Fibroblast of skin of back (primary cell): Measurements from ENCODE around the gene ZFP1.
"Not testable (repeated sequence)": the region's sequence is repeated elsewhere in the genome, so short reads cannot be mapped to it uniquely, and the experiment has no call there.

ENCODE experiments used
- DNase-seq: peaks from one replicate; pipeline ENCODE4 v3.0.0-alpha.2; 2013

ZFP1 gene

DNA sequence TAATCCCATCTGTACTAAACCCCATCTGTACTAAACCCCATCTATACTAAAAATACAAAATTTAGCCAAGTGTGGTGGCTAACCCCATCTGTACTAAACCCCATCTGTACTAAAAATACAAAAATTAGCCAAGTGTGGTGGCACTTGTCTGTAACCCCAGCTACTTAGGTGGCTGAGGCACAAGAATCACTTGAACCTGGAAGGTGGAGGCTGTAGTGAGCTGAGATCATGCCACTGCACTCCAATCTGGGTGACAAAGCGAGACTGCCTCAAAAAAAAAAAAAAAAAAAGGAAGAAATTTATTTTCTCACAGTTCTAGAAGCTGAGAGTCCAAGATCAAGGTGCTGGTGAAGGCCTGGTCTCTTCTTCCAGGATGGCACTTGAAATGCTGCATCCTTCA lies 12.1 kb downstream of the ZFP1 start:
- DNase-seq, result no peak

DNA sequence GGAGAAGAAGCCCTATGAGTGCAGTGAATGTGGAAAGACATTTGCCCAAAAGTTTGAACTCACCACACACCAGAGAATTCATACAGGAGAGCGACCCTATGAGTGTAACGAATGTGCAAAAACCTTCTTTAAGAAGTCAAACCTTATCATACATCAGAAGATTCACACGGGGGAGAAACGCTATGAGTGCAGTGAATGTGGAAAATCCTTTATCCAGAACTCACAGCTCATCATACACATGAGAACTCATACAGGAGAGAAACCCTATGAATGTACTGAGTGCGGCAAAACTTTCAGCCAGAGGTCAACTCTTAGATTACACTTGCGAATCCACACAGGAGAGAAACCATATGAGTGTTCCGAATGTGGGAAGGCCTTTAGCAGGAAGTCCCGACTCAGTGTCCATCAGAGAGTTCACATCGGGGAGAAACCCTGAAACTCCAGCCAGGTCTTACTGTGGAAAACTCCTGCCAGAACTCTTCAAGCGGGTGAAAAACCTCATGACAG lies 21.6 kb downstream of the ZFP1 start:
- DNase-seq, result no peak

DNA sequence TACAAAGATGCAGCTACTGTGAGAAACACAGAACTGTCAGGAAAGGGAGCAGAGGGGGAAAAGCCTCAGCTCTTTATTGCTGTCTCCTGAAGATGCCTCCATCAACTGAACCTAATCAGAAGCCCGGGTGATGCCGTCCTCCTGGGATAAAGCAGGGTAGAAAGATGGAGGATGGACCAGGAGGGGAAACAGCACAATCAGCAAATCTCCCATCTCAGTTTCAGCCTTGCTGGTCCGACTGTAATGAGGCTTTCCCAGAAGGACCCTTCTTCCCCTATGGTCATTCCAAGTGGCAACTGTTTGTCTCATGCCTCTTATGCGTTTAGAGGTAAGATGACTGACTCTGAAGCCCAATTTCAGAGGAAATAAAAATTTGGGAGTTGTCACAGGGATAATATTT lies 24.3 kb downstream of the ZFP1 start:
- DNase-seq, result no peak

DNA sequence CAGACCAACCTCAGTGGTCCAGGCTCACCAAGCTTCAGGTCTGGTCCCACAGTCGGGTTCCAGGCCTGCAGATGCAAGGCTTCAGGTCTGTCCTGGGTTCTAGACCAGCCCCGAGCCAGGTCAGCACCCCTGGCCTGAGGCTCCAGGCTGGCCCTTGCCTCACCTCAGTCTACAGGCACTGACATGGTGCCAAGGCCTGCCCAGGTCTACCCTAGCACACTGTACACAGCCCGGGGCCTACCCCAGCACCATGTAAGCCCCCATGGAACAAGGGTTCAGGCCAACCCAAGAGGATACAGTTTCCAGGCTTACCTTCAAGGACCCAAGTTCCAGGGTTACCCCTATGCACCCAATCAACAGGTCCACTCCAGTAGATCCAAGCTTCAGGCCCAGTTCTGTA lies 26.8 kb downstream of the ZFP1 start:
- no peak for DNase-seq

DNA sequence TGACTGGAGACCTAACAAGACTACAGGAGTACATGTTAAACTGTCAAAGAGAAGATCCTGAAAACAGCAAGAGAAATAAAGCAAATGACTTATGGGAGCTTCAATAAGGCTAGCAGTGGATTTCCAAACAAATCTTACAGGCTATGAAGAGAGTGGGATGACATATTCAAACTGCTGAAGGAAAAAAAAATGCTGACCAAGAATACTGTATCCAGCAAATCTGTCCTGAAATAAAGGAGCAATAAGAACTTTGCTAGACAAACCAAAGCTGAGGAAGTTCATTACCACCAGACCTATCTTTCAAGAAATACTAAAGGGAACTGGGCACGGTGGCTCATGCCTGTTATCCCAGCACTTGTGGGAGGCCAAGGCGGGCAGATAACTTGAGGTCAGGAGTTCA lies 28.6 kb downstream of the ZFP1 start:
- no peak for DNase-seq

DNA sequence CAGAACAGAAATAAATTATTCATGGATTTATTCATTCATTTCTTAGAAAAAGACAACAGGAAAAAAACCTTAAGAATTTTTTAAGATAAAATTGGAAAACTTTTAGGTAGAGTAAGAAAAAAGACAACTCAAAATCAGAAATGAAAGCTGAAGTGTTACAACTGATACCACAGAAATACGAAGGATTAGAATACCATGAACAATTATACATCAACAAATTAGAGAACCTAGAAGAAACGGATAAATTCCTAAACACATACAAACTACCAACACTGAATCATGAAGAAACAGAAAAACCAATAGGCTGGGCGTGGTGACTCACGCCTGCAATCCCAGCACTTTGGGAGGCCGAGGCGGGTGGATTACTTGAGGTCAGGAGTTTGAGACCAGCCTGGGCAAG lies 30.9 kb downstream of the ZFP1 start:
- no peak for DNase-seq

DNA sequence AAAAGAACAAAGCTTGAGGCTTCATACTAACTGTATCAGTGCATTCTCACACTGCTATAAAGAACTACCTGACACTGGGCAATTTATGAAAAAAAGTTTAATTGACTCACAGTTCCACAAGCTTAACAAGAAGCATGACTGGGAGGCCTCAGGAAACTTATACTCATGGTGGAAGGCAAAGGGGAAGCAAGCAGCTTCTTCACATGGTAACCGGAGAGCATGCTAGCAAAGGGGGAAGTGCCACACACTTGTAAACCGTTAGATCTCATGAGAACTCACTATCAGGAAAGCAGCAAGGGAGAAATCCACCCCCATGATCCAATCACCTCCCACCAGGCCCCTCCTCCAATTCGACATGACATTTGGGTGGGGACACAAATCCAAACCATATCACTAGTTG lies 33.3 kb downstream of the ZFP1 start:
- DNase-seq, result no peak

DNA sequence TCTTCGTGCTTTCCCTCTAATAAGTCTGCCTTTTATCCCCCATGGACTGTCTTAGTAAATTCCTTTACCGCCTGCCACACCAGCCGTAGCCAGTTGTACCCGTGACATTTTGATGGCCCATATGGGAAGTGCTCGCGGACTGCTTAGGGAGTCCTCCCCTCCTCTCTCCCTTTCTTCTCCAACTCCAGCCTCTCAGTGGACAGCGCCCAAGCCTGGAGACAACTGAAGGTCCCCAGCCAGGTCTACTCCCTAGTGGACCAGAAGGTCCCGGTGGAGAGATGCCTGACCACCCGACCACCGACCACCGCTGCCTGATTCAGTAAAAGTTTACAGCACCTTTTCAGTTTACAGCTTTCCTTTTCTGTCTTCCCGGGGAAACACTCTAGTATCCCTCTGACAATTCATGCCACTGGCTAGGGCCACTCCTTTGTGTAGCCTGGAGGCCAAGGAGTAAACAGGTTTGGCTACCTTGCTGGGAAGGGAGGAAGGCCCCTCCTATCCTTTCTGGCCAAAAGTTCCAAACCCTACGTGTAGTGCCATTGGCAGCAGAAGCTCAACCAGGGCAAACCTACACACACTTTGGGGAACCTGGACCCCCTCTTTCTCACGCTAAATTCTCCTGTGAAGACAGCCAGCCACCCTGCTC lies 40.6 kb downstream of the ZFP1 start:
- no peak for DNase-seq

DNA sequence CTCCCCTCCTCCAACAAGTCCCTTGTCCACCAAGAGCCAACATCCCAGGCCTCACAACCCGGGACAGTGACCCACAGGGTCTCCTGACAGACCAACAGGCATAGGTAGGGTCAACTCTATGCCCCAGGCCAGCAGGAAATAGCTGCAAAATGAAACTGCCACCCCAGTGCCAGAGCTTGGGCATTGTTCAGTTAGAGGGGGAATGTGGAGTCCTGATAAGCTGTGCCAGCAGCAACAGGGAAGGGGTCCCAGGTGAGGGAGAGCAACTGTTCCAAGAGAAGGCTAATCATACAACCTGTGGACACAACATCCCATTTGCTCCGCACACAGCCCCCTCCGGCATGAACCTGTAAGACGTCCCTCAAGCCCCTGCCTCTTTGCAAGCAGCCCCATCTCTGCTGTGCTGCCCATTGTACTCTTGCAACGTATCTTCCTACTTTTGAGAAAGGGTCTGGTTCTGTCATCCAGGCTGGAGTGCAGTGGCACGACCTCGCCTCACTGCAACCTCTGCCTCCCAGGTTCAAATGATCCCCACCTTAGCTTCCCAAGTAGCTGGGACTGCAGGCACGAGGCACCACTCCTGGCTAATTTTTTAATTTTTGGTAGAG lies 41.4 kb downstream of the ZFP1 start:
- DNase-seq, result no peak

DNA sequence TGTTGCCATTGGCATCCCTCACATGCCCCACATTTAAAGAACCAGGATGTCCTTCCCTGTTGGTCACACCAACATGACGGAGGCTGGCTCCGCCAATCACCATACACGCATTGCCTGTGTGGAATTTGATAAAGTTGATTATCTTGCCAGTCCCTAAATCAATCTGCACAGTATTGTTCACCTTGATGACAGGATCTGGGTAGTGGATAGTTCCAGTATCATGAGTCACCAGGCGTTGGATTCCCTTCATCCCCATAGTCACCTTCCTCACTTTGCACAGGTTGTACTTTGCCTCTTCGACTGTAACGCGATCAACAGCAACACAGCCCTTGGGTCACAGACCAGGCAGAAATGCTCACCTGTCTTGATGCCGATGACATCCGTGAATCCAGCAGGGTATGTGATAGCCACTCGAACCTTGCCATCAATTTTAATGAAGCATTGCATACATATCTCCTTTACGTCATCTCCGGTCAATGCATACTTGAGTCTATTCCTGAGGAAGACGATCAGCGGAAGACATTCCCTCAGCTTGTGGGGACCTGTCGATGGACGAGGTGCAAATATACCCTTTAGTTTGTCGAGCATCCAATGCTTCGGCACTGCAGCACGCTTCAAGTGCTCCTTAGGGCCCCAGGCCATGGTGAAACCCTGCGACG lies 44.4 kb downstream of the ZFP1 start:
- no peak for DNase-seq

DNA sequence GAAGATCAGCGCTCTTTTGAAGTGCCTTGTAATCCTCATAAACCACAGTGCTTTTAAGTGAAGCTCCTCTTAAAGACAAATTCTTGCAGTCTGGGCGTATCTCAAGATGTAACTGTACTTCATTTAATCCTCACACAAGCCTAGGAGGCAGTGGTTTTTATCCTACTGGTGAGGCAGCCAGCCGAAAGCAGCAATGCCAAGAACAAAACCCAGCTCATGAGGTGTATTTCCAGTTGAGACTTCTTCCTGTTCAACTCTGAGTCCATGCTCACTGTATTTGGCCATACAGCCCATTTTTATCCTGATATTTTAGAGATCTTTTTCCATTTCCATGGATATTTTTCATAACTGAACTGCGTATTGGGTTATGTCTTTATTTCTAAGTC lies 44.9 kb downstream of the ZFP1 start:
- no peak for DNase-seq

DNA sequence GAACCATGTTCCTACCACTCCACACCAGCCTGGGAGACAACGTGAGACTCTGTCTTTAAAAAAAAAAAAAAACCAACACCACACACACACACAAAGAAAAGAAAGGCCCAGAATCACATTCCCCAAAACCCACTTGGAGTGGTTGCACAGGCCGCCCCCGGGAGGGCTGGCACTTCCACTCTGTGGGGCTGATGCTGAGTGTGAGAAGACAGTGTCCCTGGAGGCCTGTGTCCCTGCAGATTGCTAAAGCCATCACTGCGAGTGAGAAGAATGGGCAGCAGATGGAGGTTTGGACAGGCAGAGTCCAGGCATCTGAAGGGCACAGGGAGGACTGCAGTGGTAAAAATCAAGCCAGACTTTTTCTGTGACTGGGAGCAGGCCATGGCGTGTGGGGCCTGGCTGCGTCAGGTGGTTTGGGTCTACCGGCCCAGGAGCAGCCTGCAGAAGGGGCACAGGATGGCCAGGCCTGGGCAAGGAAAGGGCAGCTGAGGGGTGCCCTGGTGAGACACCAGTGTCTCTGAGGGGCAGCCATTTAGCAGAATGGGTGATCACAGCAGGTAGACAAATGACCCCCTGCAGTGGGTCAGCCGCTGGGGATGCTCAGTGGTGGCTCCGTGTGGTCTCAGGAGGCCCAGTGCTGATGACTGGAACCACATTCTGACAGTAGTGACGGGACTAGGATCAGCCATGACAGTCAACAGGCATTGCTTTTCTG lies 45.6 kb downstream of the ZFP1 start:
- no peak for DNase-seq

DNA sequence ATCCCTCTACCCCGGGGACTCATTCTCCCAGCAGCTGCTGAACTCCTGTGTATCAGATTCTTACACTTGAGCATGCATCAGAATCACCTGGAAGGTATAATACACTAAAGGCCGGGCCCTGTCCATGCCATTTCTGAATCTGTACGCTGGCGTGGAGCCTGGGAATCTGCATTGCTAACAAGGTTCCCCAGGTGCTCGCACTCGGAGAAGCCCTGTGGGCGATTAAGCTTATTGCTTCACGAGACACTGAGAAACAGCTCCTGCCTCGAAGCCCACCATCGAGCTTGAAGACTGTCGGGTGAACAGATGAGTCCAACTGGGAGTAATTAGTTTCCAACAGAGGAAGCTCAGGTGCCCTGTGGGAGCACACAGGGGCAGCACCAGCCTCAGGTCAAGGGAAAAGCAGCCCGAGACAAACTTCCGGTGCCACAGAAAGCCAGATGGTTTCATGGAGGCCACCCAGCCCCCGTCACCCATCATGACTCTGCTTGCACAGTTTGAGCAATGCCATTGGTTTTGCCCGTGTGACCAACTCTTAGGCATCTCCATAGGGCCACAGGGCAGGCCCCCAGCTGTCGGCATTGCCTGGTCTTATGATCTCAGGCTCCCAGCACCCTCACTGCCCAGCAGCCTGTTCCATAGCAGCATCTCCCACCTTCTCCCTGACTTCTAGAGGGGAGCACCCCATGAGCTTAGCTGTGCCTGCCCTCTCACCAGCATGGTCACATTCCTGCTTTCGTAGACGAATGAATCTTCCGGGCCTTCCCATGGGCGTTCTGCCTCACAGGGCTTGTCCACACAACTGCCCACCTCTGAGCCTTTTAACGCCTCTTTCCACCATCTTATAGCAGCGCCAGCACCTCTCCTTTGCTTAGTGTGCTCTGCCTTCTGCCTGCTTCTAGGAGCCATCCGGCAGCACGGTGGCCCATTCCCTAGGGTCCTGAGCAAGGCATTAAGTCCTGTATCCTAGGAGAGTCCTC lies 47.8 kb downstream of the ZFP1 start:
- no peak for DNase-seq

DNA sequence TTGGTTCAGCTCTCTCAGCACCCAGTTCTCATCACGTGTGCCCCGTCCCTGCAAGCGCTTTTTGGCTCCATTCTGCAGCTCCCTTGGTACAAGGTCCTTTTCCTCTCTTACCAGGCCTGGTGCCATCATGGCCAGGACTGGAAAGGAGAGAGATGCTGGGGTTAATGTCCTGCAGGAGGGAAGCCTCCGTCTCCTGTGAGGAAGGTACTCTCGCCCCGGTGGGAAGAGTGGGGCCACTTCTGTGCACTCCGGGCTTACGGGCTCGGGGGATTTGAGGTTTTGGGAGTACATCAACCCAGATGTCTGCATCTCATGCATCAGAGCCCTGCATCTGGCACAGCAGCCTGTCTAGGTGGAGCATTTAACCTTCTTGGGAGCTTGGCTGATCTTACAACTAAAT lies 48.5 kb downstream of the ZFP1 start:
- DNase-seq, result no peak

DNA sequence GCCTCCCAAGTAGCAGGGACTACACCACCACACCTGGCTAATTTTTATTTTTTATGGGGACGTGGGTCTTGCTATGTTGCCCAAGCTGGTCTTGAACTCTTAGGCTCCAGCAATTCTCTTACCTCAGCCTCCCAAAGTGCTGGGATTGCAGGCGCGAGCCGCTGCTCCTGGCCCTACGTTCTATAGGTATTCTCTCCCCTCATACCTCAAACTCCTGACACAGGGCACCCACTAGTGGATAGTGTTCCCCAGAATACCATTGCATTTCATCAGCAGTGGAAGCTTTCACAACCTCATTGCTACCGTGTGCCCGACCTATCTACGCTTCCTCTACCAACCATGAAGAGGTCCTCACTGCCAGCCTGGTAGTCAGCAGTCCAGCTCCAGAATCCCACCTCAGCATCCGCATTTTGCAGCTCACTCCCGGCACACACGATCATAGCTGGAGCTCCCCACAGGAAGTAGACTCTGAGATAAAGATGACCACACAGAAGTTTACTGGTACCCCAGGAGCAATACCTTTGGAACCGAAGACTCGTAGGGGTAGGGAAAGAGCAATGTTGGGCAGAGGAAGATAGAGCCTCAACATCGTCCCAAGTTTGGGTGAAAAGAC lies 49.3 kb downstream of the ZFP1 start:
- peak; percentile 33 for DNase-seq

DNA sequence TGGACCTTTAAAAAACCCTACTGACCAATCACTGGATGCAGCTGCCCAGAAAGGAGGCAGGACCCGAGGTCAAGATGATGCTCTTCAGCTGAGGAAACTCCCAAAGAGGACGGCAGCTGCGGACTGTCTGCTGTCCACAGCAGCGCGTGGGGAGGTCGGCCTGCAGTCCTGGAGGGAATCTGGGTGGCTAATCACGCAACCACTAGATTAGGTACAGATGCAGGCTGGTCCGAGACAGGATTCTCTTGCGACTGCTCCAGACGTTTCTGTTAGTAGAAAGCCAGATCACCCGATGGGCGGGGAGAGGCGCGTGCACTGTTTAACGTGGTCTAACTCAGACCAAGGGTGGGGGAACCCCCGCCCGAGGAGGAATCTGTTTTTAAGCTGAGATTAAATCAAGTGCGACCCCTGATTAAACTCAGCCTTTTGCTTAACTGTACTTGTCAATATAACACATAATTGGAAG lies 49.8 kb downstream of the ZFP1 start:
- no peak for DNase-seq

DNA sequence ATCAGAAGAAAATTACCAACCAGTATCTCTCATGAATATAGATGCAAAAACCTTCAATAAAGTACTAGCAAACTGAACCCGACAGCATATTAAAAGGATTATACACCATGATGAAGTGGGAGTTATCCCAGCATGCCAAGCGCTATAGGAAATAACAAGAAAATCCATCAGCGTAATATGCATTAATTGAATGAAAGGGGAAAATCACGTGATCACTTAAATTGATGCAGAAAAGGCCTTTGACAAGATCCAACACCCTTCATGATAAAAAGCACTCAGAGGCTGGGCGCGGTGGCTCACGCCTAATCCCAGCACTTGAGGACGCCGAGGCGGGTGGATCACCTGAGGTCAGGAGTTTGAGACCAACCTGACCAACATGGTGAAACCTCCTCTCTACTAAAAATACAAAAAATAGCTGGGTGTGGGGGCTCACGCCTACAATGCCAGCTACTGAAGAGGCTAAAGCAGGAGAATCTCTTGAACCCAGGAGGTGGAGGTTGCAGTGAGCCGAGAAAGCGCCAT lies 53.8 kb downstream of the ZFP1 start:
- no peak for DNase-seq

DNA sequence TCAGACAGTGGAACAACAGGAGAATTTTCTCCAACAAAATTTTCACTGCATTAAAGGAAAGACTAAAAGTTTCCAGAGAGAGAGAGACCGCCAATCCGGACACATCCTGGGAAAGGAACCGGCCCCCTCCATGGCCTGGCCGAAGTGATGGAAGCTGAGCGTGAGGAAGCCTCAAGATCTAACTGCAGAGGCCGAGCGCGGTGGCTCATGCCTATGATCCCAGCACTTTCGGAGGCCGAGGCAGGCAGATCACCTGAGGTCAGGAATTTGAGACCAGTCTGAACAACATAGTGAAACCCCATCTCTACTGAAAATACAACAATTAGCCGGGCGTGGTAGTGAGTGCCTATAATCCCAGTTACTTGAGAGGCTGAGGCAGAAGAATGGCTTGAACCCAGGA lies 54.8 kb downstream of the ZFP1 start:
- no peak for DNase-seq

DNA sequence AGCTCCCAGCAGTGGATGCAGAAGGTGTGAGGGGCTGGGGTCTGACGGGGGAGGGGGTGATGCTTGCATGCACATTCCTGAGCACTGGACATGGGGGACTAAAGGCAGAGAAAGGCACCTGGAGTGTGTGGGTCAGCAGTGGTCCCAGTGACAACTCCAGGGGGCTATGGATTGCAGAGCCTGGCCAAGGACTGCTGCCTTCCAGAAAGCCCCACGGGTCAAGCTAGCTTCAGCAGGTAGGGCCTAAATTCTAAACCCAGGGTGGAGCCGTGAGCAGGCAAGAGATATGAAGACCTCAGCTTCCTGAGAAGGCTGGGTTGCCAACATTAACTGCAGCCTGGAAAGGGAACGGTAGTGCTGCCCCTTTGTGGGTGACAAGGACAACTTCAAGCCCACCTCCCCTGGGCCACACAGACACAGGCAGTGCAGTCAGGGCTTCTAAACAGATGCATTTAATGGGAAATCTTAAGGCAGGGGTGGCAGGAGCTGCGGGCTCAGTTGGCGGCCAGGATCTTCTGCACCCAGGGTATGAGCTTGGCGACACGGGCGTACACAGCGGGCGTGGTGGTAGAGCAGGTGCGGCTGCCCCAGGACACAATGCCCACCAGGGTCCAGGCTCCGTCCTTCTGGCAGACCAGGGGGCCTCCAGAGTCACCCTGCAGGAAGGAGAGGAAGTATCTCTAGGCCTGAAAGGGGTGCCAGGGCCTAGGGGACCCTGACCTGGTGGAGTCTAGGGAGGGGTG lies 55.5 kb downstream of the ZFP1 start:
- no peak for DNase-seq

DNA sequence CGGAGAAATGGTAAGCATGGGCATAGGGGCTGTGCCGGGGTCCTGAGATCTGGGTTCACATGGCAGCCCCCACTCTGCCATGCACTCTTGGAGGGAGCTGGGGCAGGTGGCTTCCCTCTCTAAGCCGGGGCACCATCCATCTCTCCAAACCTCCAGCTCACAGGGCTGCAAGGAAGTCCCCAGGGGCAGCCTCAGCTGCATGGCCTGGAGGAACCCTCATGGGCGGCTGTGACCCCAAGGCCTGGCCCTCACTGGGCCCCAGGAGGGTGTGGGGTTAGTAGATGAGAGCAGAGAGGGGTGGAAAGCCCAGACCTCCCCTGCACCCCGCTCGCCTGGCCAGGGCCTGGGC lies 56.1 kb downstream of the ZFP1 start:
- DNase-seq, result no peak

DNA sequence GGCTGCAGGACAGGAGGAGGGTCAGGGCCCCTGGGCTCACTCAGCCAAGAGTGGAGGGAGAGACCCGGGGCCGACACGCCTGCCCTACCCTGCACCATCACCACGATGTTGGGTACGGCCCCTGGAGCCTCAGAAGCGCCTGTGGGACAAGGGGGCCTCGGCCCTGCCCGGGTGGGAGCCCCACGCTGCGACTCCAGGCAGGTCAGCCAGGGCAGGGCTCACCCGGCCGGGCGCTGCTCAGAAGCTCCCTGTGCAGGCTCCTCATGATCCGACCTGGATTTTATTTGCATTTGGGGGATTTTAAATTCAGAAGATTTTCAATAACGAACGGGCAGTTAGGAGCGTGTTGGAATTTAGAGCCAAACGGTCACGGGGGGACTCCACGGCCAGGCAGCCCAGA lies 56.6 kb downstream of the ZFP1 start:
- DNase-seq, result not testable (repeated sequence)
